ENCODE data around the gene RPTOR.
"Not testable (repeated sequence)": the region's sequence is repeated elsewhere in the genome, so short reads cannot be mapped to it uniquely, and the experiment has no call there.

The RPTOR gene

DNA sequence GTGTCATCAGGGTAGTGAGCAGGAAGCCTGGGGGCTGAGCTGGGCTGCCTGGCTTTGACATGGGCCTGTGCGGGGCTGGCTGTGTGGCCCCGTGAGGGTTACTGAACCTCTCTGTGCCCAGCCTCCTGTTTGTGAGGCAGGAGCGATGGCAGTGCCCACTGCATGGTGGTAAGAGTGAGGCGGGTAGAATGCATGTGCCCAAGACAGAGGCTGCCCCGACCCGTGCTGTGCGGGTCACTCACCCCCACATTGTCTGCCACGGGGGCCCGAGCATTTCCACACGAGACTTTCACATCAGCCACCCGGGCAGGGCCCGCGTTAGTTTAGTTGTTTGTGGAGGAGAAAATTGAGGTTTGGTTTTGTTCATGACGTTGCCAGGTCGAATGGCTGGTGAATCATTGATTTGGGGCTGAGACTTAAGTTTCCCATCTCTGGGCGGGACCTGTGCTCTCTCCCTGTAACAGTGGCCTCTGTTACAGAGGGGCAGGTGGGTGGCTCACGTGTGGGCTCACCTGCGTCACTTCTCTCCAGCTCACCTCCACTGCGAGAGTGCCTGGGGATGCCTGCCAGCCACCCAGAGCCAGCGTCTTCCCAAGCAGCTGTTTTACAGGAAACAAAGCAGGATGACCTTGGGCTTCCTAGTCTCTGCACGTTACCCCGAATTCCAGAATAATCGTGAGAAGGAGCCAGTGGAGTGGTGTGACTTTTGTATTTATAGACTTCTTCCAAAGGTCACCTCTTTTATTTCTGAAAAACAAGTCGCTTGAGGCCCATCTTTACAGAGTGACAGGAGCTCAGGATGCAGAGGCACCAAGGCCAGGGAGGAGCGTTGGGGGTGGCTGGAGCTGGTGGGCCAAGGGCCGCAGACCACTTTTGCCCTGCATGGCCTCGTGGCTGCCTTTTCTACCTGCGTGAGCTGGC is 150.6 kb downstream of the RPTOR start:
- DNase-seq, result no peak
- in situ Hi-C loops (cut with HindIII; ENCODE audit: low pct_ligation_motif_present, low pct_unique_long_range_greater_than_20kb, low sequenced_read_pairs), result no loop called here

DNA sequence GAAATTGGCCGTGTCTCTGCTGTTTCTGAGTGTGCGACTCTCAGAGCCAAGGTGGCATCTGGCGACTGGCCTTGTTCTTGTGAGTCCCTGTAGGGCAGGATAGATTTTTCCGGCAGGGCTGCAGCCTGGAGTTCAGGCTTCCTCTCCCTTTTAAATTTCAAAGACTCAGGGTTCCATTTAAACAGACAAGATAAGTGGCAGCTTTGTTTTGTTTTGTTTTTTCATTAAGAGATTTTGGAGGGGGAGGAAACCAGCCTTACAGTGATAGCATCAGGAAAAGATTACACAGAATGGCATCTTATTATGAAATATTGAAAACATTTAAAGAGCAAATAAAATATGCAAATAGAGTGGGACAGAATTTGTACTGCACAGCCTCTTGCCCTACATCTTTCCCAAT is 151.3 kb downstream of the RPTOR start:
- in situ Hi-C loops (cut with HindIII; ENCODE audit: low pct_ligation_motif_present, low pct_unique_long_range_greater_than_20kb, low sequenced_read_pairs), result no loop called here

DNA sequence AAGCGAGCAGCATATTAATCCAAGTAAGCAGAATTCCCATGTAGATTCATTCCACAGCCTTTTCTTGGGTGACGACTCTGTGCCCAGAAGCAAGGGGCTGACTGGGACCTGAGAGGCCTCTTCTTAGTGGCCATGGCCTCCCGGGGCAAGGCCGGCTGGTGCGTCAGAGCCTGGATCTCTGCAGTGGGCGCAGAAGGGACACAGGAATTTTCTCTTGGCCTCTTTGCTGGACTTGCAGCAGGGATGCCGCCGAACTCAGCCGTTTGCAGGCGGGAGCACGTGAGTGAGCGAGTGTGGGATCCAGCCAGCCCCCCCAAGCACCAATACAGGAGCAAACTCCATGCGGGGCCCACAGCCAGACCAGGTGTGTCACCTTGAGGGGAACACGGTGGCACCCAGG is 151.8 kb downstream of the RPTOR start:
- DNase-seq, result no peak
- in situ Hi-C loops (cut with HindIII; ENCODE audit: low pct_ligation_motif_present, low pct_unique_long_range_greater_than_20kb, low sequenced_read_pairs), result no loop called here

More for the DNA sequence above, 151.3 kb downstream of the RPTOR start:
- DNase-seq, result no peak

DNA sequence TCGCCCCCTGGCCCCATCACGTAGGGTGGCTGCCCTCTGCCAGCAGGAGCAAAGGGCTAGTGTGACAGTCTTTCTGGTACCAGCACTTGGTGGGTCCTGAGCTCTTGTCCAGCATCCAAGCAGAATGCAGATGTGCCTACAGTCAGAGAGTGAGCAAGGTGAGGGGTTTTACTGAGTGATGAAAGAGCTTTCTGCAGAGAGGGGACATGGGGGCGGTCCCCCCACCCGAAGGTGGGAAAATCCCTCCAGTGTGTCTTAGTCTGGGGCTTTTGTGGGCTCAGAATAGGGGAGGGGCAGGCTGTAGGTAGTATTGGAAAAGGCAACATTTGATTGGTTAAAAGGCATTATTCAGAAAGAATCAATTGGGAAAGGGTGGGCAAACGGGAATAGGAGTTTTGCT is 152.3 kb downstream of the RPTOR start:
- in situ Hi-C loops (cut with HindIII; ENCODE audit: low pct_ligation_motif_present, low pct_unique_long_range_greater_than_20kb, low sequenced_read_pairs), result no loop called here
- DNase-seq, result no peak

DNA sequence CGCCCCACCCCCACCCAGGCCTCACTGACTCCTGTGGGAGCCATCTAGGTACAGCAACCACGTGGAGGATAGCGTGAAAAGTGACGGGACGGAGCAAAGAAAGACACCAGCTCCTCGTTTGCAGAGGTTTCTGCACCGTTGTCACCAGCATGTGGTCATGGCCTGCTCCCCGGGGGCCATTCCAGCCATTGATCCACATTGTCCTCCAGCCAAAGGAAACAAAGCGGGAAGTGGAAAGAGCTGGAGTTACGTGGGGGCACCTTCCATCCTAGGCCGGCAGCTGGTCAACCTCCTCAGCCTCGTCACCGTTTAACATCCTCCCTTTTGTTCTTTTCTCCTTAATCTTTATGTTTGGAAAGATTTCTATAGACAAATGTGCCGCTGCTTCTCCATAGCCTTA is 153.7 kb downstream of the RPTOR start:
- DNase-seq, result no peak
- in situ Hi-C loops (cut with HindIII; ENCODE audit: low pct_ligation_motif_present, low pct_unique_long_range_greater_than_20kb, low sequenced_read_pairs), result no loop called here

DNA sequence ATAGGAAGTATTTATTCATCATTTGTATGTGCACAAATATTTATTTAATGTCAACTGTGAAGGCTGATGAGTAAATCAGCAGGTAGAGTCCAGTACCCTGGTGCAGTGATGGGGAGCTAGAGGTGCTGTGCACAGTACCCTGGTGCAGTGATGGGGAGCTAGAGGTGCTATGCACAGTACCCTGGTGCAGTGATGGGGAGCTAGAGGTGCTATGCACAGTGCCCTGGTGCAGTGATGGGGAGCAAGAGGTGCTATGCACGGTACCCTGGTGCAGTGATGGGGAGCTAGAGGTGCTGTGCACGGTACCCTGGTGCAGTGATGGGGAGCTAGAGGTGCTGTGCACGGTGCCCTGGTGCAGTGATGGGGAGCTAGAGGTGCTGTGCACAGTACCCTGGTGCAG is 154.6 kb downstream of the RPTOR start:
- DNase-seq; in situ Hi-C loops (cut with HindIII; ENCODE audit: low pct_ligation_motif_present, low pct_unique_long_range_greater_than_20kb, low sequenced_read_pairs): not testable (repeated sequence)

DNA sequence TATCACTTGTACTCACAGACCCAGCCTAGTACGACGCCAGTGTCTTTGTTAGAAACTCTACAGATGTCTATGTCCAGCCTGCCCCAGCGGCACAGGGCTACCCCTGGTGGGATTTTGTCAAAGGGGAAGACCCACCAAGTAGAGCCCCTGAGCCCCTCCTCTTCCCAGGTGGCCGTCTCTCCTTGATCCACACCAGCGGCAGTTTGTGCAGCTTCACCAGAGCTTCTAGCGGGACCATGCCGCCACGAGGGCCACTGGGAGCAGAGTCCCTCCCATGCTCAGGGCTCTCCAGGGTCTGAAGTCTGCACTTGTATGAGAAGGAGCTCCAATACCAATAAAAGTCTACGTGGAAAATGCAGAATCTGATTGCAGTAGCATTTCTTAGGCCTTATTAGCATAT is 157.1 kb downstream of the RPTOR start:
- in situ Hi-C loops (cut with HindIII; ENCODE audit: low pct_ligation_motif_present, low pct_unique_long_range_greater_than_20kb, low sequenced_read_pairs), result no loop called here
- DNase-seq, result no peak

DNA sequence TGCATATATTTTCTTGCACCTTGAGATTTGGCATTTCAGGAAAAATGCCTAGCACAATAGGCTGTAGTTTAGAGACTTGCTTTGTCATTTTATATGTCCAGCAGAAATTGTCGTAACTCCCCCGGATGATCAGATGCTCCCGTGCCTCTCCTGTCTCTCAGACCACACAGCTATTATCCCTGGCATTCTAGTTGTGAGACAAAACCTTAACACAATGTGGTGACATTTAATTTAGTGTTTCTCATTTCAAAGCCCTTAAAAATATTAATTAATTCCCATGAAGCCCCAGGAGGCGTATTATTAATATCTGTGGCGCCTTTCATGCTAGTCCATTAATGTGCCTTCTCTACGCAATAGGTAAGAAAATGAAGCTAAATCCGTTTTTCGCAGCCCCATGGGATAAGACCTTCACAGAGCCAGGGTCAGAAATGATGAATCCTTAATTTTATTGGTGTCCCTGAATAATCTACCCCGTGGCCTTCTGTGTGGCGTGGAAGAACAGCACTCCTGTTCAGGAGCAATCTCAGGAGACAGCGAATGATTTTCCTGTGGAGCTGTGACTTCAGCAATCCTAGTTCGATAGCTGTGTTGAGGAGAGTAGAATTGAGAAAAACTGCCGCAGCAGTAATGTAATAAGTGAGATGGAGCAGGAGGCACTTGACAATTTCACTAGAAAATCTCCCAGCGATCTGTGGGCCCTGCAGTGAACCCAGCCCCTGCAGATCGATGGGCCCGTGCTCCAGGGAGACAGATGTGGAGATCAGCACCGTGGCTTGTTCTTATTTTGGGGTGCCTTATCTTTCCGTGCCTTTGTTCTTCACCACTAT is 157.9 kb downstream of the RPTOR start:
- in situ Hi-C loops (cut with HindIII; ENCODE audit: low pct_ligation_motif_present, low pct_unique_long_range_greater_than_20kb, low sequenced_read_pairs), result no loop called here
- DNase-seq, result no peak

DNA sequence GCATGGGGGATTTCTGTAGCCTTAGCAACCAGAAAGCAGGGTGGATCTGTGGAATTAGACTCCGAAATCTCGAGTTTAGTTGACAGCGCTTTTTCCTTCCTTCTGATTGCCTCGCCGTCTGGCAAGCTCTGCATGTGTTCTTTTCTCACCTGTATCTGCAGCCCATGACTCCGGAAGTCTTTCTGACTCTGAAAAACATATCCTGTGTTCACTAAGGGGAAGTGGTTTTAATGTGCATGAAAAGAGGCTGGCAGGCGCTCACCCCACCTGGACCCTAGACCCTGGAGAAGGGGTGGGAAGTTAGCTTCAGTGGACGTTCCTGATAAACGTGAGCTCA is 158.5 kb downstream of the RPTOR start:
- in situ Hi-C loops (cut with HindIII; ENCODE audit: low pct_ligation_motif_present, low pct_unique_long_range_greater_than_20kb, low sequenced_read_pairs), result no loop called here
- DNase-seq, result no peak

DNA sequence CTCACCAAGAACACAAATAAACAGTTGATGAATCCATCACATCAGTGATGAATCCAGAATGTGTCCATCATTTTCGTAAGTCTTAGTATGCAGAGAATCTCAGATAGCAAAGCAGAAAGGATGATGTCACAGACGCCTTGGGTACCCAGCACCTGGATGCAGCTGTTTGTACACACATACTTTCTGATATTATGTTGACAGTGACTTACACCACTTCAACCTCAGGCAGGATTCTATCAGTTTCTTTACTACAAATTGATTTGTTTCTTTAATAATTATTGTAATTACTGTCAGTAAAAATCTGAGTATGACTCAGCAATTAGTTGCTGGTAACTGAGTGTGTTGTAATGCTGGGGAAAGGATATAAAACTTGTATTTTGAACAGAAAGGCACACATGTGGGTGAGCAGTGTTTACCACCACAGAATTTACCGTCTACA is 159.8 kb downstream of the RPTOR start:
- in situ Hi-C loops (cut with HindIII; ENCODE audit: low pct_ligation_motif_present, low pct_unique_long_range_greater_than_20kb, low sequenced_read_pairs), result no loop called here
- no peak for DNase-seq

DNA sequence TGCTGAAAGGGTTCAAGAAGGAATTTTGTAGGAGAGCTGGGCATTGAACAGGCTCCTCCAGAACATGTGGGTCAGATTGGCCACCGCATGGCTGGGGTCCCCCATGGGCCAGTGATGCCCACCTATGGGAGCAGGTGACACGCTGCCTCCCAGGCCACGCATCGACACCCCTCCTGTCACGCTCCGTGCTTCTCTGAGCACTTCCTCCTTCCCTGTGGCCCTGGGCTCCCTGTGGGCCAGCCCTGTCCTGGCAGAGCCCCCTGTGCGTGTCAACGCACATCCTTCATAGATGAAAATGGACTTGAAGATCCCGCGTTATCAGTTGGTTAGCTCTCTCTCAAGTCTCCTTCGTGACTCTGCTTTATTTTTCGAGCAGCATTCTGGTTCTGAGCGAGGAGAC is 160.3 kb downstream of the RPTOR start:
- in situ Hi-C loops (cut with HindIII; ENCODE audit: low pct_ligation_motif_present, low pct_unique_long_range_greater_than_20kb, low sequenced_read_pairs), result no loop called here
- DNase-seq, result no peak

DNA sequence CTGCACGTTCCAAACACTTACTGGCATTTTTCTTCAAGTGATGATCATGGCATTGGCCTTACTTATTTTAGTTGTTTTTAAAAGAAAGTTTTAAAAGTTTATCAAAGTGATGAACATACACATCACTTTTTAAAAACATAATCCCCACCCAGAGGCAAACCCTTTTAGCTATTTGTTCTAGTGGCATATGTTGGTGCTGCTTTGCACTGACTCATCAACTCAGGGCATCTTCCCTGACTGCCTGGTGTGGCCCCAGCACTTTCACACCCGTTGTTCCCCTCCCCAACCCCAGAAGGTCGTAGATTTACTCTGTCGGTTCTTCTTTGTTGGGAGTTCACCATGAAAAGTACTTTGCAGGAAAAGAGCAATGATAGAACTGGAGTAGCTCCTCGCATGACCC is 161.3 kb downstream of the RPTOR start:
- DNase-seq, result no peak
- in situ Hi-C loops (cut with HindIII; ENCODE audit: low pct_ligation_motif_present, low pct_unique_long_range_greater_than_20kb, low sequenced_read_pairs), result no loop called here

DNA sequence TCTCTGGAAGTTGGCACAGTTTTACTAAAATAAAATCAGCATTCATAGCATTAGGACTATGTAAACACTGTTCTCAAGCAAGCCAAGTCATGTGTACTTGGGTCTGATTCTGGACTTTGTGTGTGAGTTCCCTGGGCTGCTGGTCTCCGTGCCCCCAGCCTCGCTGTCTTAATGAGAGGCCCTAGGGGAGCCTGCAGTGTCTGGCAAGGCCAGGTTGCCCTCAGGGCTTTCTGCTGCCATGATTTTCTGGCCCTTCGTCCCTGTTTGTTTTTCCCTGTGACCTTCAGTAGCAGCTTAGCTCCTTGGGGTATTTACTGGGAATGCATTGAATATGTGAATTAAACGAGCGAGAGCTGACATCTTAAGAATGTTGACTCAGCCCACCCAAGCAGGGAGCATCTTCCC is 161.8 kb downstream of the RPTOR start:
- in situ Hi-C loops (cut with HindIII; ENCODE audit: low pct_ligation_motif_present, low pct_unique_long_range_greater_than_20kb, low sequenced_read_pairs), result no loop called here
- no peak for DNase-seq

DNA sequence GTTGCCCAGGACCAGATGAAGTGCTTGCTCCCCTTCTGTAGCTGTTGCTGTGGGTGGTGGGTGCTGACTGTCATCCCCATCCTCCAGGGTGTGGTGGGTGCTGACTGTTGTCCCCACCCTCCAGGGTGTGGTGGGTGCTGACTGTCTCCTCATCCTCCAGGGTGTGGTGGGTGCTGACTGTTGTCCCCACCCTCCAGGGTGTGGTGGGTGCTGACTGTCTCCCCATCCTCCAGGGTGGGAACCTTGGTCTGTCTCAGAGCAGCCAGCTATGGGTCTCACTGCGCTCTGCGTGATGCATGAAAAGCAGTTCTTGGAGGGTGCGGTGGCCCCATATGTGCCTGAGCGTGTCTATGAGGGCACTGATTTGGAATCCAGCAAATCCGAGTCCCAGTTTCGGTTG is 163.8 kb downstream of the RPTOR start:
- DNase-seq, result no peak
- in situ Hi-C loops (cut with HindIII; ENCODE audit: low pct_ligation_motif_present, low pct_unique_long_range_greater_than_20kb, low sequenced_read_pairs), result no loop called here

DNA sequence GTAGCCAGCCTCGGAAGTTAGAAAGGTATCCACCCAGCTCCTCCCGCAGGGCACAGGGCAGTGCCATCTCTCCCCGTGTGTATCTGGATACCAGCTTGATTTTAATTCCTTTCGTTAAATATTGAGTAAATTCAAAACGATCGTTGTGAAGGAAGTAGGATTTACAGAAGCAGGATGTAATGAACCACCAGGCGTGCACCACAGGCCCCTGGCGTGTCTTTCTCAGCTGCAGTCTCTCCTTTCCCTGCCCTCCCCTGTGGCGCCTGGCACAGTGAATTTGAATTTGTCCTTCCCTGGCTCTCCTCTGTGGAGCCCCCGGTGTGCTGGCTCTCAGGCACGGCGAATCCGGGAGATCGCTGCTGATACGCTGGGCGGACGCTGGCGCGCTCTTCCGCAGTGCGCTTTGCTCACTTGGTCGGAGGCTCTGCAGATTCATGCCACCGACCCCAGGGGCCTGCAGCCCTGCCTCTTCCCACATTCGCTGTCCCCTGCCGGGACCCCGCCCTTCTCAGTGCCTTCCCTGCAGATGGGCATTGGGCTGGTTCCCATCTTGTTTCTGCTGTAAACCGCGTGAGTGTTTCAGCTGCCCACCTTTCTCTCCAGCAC is 164.6 kb downstream of the RPTOR start:
- in situ Hi-C loops (cut with HindIII; ENCODE audit: low pct_ligation_motif_present, low pct_unique_long_range_greater_than_20kb, low sequenced_read_pairs), result no loop called here
- no peak for DNase-seq

DNA sequence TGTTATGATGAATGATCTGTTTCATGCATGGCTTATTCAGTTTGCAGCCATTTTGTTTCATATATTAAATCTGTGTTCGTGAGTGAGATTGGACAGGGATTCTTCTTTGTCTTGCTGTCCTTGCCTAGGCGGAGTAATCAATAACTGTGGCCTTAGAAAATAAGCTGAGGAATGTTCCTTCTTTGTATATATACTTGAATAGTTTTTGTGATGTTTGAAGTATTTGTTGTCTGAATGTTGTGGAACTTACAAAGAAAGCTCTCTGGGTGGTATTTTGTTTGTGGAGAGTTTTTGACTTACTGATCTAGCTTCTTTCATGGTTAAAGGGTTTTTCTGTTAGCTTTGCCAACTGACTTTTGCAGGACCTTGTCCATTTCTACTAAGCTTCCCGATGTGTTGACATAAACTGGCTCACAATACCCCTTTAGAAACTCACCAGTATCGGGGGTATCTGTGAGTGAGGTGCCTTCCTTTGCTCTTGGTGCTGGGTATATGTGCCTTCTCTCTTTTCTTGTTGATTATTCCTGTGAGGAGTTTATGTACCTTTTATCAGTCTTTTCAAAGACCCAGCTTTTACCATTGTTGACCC is 166.2 kb downstream of the RPTOR start:
- in situ Hi-C loops (cut with HindIII; ENCODE audit: low pct_ligation_motif_present, low pct_unique_long_range_greater_than_20kb, low sequenced_read_pairs), result no loop called here
- DNase-seq, result no peak

DNA sequence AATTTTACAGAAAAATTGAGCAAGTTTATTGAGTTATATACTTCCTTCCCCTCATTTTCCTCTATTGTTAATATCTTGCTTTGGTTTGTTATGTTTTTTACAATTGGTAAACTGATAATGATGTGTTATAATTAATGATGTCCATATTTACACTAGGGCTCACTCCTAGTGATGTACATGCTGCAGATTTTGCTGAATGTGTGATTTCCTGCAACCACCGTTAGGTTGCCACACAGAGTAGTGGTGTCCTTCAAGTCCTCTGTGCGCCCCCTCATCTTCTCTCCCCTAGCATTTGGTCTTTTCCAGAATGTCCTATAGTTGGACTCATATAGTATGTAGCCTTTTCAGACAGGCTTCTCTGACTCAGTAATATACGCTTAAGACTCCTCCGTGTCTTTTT is 167.5 kb downstream of the RPTOR start:
- no peak for DNase-seq
- in situ Hi-C loops (cut with HindIII; ENCODE audit: low pct_ligation_motif_present, low pct_unique_long_range_greater_than_20kb, low sequenced_read_pairs), result no loop called here

DNA sequence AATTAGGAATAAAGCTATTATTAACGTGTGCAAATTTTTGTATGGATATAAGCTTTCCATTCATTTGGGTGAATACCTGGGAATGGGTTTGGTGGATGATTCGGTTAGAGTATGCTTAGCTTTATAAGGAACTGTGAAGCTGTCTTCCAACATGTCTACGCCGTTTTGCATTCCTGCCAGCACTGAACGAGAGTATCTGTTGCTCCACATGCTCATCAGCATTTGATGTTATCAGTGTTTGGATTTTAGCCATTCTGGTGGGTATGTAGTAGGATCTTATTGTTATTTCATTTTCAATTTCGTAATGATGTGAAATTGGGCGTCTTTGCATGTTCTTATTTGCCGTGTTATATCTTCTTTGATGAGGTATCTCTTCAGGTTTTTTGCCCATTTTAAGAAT is 168.0 kb downstream of the RPTOR start:
- in situ Hi-C loops (cut with HindIII; ENCODE audit: low pct_ligation_motif_present, low pct_unique_long_range_greater_than_20kb, low sequenced_read_pairs), result no loop called here
- DNase-seq, result no peak

Data from ACHN (cell line).